Measurements from ENCODE around the gene RAD51C. TPM values are rescaled to one million over a fixed set of nuclear protein-coding genes. Genes with fewer than 3 reads are reported as not detected.
"Not testable (repeated sequence)": the region's sequence is repeated elsewhere in the genome, so short reads cannot be mapped to it uniquely, and the experiment has no call there.

The RAD51C gene
- total and polyA plus RNA-seq, 9 of the 15 experiments (the other 6 are each of a cell fraction or from before 2014, with no cell fraction given), result 93.9 to 341 (median 135) TPM

GRCh38 chr17:58657962-58658803, 34.2 kb upstream of the RAD51C start:
- 33% methylated on average over 10 of the region's 10 CpGs for WGBS (ENCODE audit: insufficient coverage, low coverage, missing lambda C conversion rate)

More at GRCh38 chr17:58657962-58658803, 34.2 kb upstream of the RAD51C start:
- H3K27ac ChIP-seq (ENCODE audit: extremely low read depth, low read depth, low read length), result 0 out of 3 replicates have a peak overlapping the region, but pooled peaks have one; percentile 2
- BruUV-seq (replicated peaks); H3K4me1 ChIP-seq (replicated peaks in 1 of 2; ENCODE audit: control insufficient read depth in 2 of 2, insufficient read depth in 2 of 2, low read length in 2 of 2); H3K9ac ChIP-seq (ENCODE audit: insufficient read depth in 1 of 2, low read depth in 2 of 2, low read length in 2 of 2); H4K20me1 ChIP-seq (replicated peaks; ENCODE audit: control insufficient read depth, insufficient read depth, low read length); H3K27me3 ChIP-seq (ENCODE audit: control insufficient read depth in 2 of 2, insufficient read depth in 2 of 2, low read length in 2 of 2); H3K9me3 ChIP-seq (replicated peaks; ENCODE audit: control insufficient read depth, insufficient read depth, low read depth, low read length); H3K9me1 ChIP-seq (ENCODE audit: control insufficient read depth, insufficient read depth, low read length); ATAC-seq; H3K4me3 ChIP-seq; H3K36me3 ChIP-seq (ENCODE audit: control insufficient read depth, insufficient read depth, low read length); H3K79me2 ChIP-seq (ENCODE audit: control insufficient read depth, insufficient read depth, low read length); in situ Hi-C loops (cut with MboI); FAIRE-seq; H2AFZ ChIP-seq (ENCODE audit: low read depth, low read length); intact Hi-C loops (cut with micrococcal nuclease); CTCF ChIA-PET (ENCODE audit: low intra/inter-chr PET ratio): not testable (repeated sequence)
- DNase-seq (ENCODE audit: extremely low read depth in 1 of 4, low spot score in 3 of 4), result peak in 1 of 4 experiments; percentile 30
- POLR2A ChIA-PET, result interaction anchor here (0.6 to 11.2 kb wide), 44 partner anchors 13 to 1898 kb away, joined by 3 to 281 read pairs (median 4); partner anchors contain the start of genes MTMR4, RAD51C and SUPT4H1
- H3K4me2 ChIP-seq (ENCODE audit: insufficient read depth, low read length), result peak overlapping the region; percentile 80; the same call in 1 of the 2 replicates
- TF ChIP-seq HMBOX1 (IDR thresholded peaks at IDR 0.05) (peak; percentile 51; the same call in 1 of the 2 replicates), C11orf30 (IDR thresholded peaks at IDR 0.05; ENCODE audit: low read depth) (peak; percentile 62; the same call in 1 of the 2 replicates), KDM1A (IDR thresholded peaks at IDR 0.05) (peak; percentile 21 to 28; a peak in 1 of 4 replicates), NFE2 (IDR thresholded peaks at IDR 0.05; ENCODE audit: low read depth) (0 out of 2 replicates have a peak, but pooled peaks have one; percentile 26), ZBTB11 (CRISPR knock-in tag; IDR thresholded peaks at IDR 0.05) (peak in 1 of 3 experiments; percentile 75; a peak in 1 of 6 replicates), NONO (IDR thresholded peaks at IDR 0.05; ENCODE audit: low read depth in 2 of 2, low read length in 1 of 2) (peak in 1 of 2 experiments; percentile 41; a peak in 1 of 4 replicates), ZNF316 (IDR thresholded peaks at IDR 0.05) (peak; percentile 73)

All from K562 (cell line).